ENCODE measurements around the gene GRAP. TPM values are rescaled to one million over a fixed set of nuclear protein-coding genes. Genes with fewer than 3 reads are reported as not detected.
"Not testable (repeated sequence)": the region's sequence is repeated elsewhere in the genome, so short reads cannot be mapped to it uniquely, and the experiment has no call there.

The GRAP gene
- total and polyA plus RNA-seq, 10 donors, result 36.2 to 114 (median 47.4) TPM

DNA sequence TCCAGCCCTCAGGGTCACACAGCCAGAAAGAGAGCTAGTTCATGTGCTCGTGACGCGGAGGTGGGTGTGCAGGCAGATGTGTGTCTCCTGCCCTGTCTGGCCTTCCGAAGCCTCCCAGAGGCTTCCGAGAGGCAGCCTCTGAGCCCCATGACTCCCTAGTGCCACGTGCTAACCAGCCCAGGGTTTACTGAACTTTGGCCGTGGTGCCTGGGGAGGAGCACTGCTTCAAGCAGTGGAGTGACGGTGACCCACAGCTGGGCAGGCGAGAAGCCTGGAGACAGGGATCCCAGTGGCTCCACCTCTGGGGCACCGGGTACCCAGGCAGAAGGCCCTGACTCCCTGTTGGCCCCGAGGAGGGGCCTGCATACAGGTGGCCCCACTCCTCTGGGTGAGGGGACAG, 18.1 kb downstream of the GRAP start:
- H3K27me3 ChIP-seq (replicated peaks in 1 of 7); DNase-seq; H3K4me3 ChIP-seq; H3K27ac ChIP-seq; H3K9me3 ChIP-seq; intact Hi-C loops (cut with DNase I; ENCODE audit: low total_unique reads): not testable (repeated sequence)
- peaks cover 0 to 13% (median 7%) of the 10 kb centered on the region in 6 donors for H3K36me3 ChIP-seq
- WGBS, 5 donors, result no CpG with 5 or more reads among the region's 11 CpGs
- peaks cover 0 to 17% (median 0%) of the 10 kb centered on the region in 6 donors for H3K4me1 ChIP-seq

- H3K9me3 ChIP-seq, result no peaks in the 10 kb centered on the region
- intact Hi-C loops (cut with DNase I; ENCODE audit: low total_unique reads), result no loop called here
- TF ChIP-seq POLR2AphosphoS5 (IDR thresholded peaks at IDR 0.05) (peak in 2 of 3 donors; percentile 29 to 63), CTCF (IDR thresholded peaks at IDR 0.05 in 8 of 11, conservative IDR thresholded peaks at IDR 0.05 in 3 of 11) (no peak)
- peaks cover 0 to 13% (median 0%) of the 10 kb centered on the region in 6 donors for H3K4me1 ChIP-seq
- no peaks in the 10 kb centered on the region for H3K27me3 ChIP-seq (replicated peaks in 1 of 7)
- peak; percentile 63 for DNase-seq
- peak overlapping the region in 1 of 8 donors; percentile 38 for H3K27ac ChIP-seq
- no peak overlapping the region for H3K4me3 ChIP-seq
- 76 to 85% (median 81%) methylated on average over 17 to 22 of the region's 22 CpGs for WGBS, 5 donors
- peaks cover 0 to 48% (median 26%) of the 10 kb centered on the region in 6 donors for H3K36me3 ChIP-seq
Measured at GRCh38 chr17:19024101-19025078, 22.4 kb downstream of the GRAP start.

GRCh38 chr17:19023209-19023999, 23.4 kb downstream of the GRAP start:
- peak; percentile 56 for DNase-seq
- TF ChIP-seq CTCF (IDR thresholded peaks at IDR 0.05 in 8 of 11, conservative IDR thresholded peaks at IDR 0.05 in 3 of 11), result no peak
- intact Hi-C loops (cut with DNase I; ENCODE audit: low total_unique reads), result no loop called here

DNA sequence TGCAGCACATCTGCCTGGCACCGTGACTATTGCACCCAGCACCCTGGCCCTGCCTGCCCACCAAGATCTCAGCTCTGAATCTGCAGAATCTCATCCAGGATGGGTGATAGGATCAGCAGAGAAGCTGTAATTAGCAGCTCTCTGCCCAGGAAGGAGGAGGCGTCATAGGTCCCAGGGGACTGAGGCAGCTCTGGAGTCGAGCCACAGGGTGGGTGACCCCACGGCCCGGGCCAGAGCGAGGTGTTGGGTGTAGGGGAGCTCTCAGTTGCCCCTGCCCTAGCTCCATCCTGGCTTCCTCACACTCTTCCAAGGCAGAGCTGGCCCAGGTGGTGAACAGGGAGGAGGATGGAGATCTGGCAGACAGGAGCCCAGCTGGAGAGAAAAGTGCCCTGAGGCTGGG, 24.0 kb downstream of the GRAP start:
- Histone ChIP-seq H3K4me1 (peaks cover 0 to 13% (median 0%) of the 10 kb centered on the region in 6 donors), H3K27me3 (replicated peaks in 1 of 7) (peaks cover 0 to 2% (median 0%) of the 10 kb centered on the region in 7 donors), H3K27ac (no peak overlapping the region), H3K4me3 (no peak overlapping the region), H3K9me3 (no peaks in the 10 kb centered on the region), H3K36me3 (peaks cover 0 to 48% (median 26%) of the 10 kb centered on the region in 6 donors)
- peak in 1 of 3 donors; percentile 50 for TF ChIP-seq POLR2AphosphoS5 (IDR thresholded peaks at IDR 0.05)
- no peak for TF ChIP-seq CTCF (IDR thresholded peaks at IDR 0.05 in 8 of 11, conservative IDR thresholded peaks at IDR 0.05 in 3 of 11)
- TF ChIP-seq POLR2A (IDR thresholded peaks at IDR 0.05), result no peak
- intact Hi-C loops (cut with DNase I; ENCODE audit: low total_unique reads), result no loop called here
- peak; percentile 65 for DNase-seq
- WGBS, 5 donors, result 88 to 95% (median 91%) methylated on average over 6 of the region's 6 CpGs

More at GRCh38 chr17:19023209-19023999, 23.4 kb downstream of the GRAP start:
- peaks cover 0 to 48% (median 26%) of the 10 kb centered on the region in 6 donors for H3K36me3 ChIP-seq
- H3K27me3 ChIP-seq (replicated peaks in 1 of 7), result no peaks in the 10 kb centered on the region
- no peak overlapping the region for H3K4me3 ChIP-seq
- H3K27ac ChIP-seq, result peak overlapping the region in 1 of 8 donors; percentile 38
- no peaks in the 10 kb centered on the region for H3K9me3 ChIP-seq
- WGBS, 5 donors, result 83 to 92% (median 86%) methylated on average over 4 to 9 of the region's 9 CpGs
- peaks cover 0 to 13% (median 0%) of the 10 kb centered on the region in 6 donors for H3K4me1 ChIP-seq
